NCI-H774 (cell line): ENCODE results near the gene PLA2G4D.

Experiments used
- DNase-seq: peaks from one replicate; lab custom pipeline; 2025; lab: John Stamatoyannopoulos, UW

Gene PLA2G4D

GRCh38 chr15:42018306-42019224 is 75.8 kb downstream of the PLA2G4D start:
- no peak for DNase-seq
